ENCODE measurements around the gene HOXA3. TPM values are rescaled to one million over a fixed set of nuclear protein-coding genes. Genes with fewer than 3 reads are reported as not detected.

The HOXA3 gene
- total and polyA plus RNA-seq, 2 of the 13 experiments (the other 11 are each of a cell fraction or from before 2014, with no cell fraction given) = 2.9 to 4.6 TPM

- TF ChIP-seq LBX2 (CRISPR knock-in tag; IDR thresholded peaks at IDR 0.05; ENCODE audit: borderline replicate concordance) (no peak), PLSCR1 (CRISPR knock-in tag; IDR thresholded peaks at IDR 0.05; ENCODE audit: borderline replicate concordance) (no peak), ZNF362 (CRISPR knock-in tag; IDR thresholded peaks at IDR 0.05; ENCODE audit: borderline replicate concordance) (0 out of 2 replicates have a peak, but pooled peaks have one; percentile 11), ZNF557 (CRISPR knock-in tag; IDR thresholded peaks at IDR 0.05) (no peak), ZNF333 (CRISPR knock-in tag; IDR thresholded peaks at IDR 0.05; ENCODE audit: borderline replicate concordance) (peak; percentile 83; the same call in 1 of the 2 replicates), ZNF33A (CRISPR knock-in tag; IDR thresholded peaks at IDR 0.05; ENCODE audit: borderline replicate concordance) (no peak), ZNF589 (CRISPR knock-in tag; conservative IDR thresholded peaks at IDR 0.05) (no peak), AKAP8 (CRISPR knock-in tag; IDR thresholded peaks at IDR 0.05) (no peak), RXRB (CRISPR knock-in tag; IDR thresholded peaks at IDR 0.05; ENCODE audit: borderline replicate concordance) (peak; percentile 58; the same call in 1 of the 2 replicates), ZNF512B (CRISPR knock-in tag; IDR thresholded peaks at IDR 0.05; ENCODE audit: borderline replicate concordance) (no peak), ARNTL (CRISPR knock-in tag; IDR thresholded peaks at IDR 0.05) (no peak; the same call in 1 of the 2 replicates), HDAC6 (IDR thresholded peaks at IDR 0.05; ENCODE audit: low read depth, low read length) (no peak), TCF7L2 (IDR thresholded peaks at IDR 0.05; ENCODE audit: low read depth, low read length) (no peak), ZMAT3 (CRISPR knock-in tag; conservative IDR thresholded peaks at IDR 0.05) (0 out of 2 replicates have a peak, but pooled peaks have one; percentile 53), SALL1 (CRISPR knock-in tag; IDR thresholded peaks at IDR 0.05) (peak; percentile 67; the same call in 1 of the 2 replicates), DNMT3B (CRISPR knock-in tag; conservative IDR thresholded peaks at IDR 0.05) (0 out of 2 replicates have a peak, but pooled peaks have one; percentile 51), ZNF878 (CRISPR knock-in tag; IDR thresholded peaks at IDR 0.05) (peak; percentile 80; the same call in 1 of the 2 replicates), PHF20 (CRISPR knock-in tag; IDR thresholded peaks at IDR 0.05) (0 out of 2 replicates have a peak, but pooled peaks have one; percentile 44), ZNF792 (CRISPR knock-in tag; IDR thresholded peaks at IDR 0.05) (0 out of 2 replicates have a peak, but pooled peaks have one; percentile 64), ZNF317 (CRISPR knock-in tag; IDR thresholded peaks at IDR 0.05) (0 out of 2 replicates have a peak, but pooled peaks have one; percentile 63), HNF1B (CRISPR knock-in tag; IDR thresholded peaks at IDR 0.05) (peak; percentile 96)
Measured at GRCh38 chr7:27122077-27122910, 30.1 kb downstream of the HOXA3 start (continued).

All from HepG2 (cell line).